HPDE6-E6E7 (cell line): Measurements from ENCODE around the gene TRAPPC14.

Source experiments
- DNase-seq: peaks from one replicate; pipeline ENCODE4 v3.0.0; 2011; ENCODE audit warnings: missing footprints; ENCODE audit errors: extremely low spot score

The TRAPPC14 gene

DNA sequence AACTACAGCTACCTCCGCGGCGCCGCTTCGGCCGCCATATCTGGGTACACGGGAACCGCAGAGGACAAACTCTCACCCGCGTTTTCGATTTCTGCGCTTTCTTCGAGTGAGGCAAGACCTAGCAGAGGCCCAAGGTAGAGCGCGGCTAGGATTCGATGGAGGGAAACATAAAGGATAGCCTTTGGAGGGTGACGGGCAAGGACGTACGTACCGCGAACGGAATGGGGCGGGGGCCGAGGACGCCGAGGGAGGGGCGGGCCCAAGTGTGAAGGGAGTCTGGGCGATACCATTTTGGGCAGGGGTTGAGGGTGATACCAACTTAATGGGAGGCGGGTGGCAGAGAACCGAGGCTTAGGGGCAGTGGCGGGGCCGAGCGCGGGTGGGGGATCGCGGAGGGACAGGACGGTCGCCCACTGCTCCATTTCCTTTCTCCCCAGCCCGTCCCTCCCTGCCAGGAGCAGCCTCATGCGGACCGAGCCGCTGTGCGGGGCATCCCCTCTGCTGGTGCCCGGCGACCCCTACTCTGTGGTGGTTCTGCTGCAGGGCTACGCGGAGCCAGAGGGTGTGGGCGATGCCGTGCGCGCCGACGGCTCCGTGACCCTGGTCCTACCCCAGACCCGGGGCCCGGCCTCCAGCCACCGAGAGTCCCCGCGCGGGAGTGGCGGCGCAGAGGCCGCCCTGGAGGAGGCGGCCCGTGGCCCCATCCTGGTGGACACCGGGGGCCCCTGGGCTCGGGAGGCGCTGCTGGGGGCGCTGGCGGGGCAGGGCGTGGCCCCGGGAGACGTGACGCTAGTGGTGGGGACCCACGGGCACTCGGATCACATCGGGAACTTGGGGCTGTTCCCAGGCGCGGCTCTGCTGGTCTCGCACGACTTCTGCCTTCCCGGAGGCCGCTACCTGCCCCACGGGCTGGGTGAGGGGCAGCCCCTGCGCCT lies 31.3 kb downstream of the TRAPPC14 start, which contains the start of gene MBLAC1:
TSS of gene MBLAC1 (plus strand) at position 37 of the 935 bp plus-strand sequence. CDS start at position 466, 429 bp downstream.
- peak; percentile 71 for DNase-seq

- DNase-seq: no peak
Measured at GRCh38 chr7:100126239-100126930, 32.1 kb downstream of the TRAPPC14 start.

DNA sequence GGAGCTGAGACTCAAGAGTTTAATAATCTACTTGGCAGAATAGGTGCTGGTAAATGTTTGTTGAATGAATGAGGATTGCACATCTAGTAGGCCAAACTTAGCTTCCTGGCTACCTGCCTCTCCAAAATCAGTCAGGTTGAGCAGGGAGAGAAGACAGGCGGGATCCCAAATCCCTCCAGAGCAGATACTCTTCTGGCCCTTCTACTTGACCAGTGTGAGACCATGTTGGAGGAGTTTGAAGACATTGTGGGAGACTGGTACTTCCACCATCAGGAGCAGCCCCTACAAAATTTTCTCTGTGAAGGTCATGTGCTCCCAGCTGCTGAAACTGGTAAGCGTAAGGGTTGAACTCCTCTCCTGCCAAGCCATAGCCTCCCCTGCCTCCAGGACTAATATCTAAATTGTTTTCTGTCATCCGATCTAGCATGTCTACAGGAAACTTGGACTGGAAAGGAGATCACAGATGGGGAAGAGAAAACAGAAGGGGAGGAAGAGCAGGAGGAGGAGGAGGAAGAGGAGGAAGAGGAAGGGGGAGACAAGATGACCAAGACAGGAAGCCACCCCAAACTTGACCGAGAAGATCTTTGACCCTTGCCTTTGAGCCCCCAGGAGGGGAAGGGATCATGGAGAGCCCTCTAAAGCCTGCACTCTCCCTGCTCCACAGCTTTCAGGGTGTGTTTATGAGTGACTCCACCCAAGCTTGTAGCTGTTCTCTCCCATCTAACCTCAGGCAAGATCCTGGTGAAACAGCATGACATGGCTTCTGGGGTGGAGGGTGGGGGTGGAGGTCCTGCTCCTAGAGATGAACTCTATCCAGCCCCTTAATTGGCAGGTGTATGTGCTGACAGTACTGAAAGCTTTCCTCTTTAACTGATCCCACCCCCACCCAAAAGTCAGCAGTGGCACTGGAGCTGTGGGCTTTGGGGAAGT lies 34.0 kb downstream of the TRAPPC14 start:
- DNase-seq: no peak

- no peak for DNase-seq
Measured at GRCh38 chr7:100122568-100122967, 36.0 kb downstream of the TRAPPC14 start.

DNA sequence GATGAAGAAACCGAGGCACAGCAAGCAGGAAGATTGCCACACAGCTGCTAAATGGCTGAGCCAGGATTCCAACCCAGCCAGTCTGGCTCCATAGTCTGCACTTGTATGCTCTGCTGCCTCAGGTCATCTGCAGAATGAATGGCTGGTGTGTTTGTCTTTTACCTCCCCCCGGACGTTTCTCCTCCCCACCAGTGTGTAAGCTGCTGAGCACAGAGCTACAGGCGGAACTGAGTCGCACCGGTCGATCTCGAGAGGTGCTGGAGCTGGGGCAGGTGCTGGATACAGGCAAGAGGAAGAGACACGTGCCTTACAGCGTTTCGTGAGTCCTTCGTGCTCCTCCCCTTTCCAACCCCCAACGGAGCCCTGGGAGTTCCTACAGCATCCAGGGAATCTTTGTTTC lies 36.5 kb downstream of the TRAPPC14 start:
- no peak for DNase-seq

- no peak for DNase-seq
Measured at GRCh38 chr7:100120733-100121036, 37.8 kb downstream of the TRAPPC14 start.

DNA sequence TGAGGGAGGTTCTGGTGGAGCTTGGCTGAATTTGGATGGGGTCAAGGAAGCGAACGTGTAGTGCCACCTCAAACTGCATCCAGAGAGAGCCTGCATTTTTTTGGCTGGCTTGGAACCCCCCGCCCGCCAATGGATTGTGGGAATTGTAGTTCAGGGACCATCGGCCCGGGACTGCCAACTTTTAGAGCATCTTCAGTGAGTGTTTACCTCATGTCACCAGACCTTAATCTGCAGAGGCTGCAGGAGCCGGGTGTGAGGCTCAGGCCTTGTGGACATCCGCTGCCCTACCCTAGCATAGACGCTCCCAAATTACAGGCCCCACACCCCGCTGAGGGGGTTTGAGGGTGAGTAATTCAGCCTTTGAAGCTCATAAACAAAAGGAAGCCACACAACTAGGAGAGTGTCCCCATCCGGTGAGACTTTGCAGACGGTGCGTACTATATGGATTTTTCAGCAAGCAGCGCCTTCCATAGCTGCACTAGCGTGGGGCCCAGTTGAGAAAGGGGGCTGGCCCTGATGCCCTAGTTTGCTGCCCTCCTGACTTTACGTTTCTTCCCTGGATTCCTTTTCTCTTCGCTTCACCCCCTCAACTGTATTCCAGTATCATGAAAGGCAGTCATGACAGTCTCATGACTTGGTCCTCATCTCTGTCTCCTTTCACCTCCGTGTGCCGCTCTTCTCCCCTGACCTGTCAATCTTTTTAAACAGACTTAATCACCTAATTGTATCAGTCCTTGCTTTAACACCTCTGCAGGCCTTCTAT lies 38.4 kb downstream of the TRAPPC14 start:
- DNase-seq: peak; percentile 54

DNA sequence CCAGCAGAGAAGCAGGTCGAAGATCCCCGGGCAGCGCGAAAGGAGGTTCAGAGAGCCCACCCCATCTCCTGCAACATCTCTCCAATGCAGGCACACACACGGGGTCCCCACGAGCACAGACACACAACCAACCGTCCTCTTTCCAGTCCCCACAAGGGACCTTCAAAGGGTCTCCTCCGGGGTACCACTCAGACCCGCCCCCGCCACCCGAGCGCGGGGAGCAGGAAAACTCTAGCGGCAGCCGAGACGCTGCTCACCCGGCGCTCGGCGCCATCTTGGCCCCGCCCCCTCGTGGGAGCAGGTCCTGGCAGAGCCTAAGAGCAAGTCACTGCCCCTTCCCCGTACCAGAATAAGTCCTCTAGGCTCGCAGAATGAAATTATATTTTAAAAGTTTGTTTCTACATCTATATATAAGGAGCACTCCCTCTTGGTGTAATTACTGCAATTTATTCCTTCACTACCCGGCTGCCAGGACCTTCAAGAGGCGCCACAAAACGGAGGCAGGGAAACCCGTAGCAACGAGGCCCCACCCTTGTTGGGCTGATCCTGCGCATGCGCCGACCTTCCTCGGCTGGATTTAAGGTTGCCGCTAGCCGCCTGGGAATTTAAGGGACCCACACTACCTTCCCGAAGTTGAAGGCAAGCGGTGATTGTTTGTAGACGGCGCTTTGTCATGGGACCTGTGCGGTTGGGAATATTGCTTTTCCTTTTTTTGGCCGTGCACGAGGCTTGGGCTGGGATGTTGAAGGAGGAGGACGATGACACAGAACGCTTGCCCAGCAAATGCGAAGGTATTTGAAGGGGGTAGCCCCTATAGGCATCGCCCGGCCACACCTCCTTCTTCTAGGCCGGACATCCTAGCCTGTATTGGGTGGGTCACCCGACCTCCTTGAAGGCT lies 39.2 kb downstream of the TRAPPC14 start, which contains the start of the genes CNPY4 and TAF6:
TSS of gene CNPY4 (plus strand) at position 563 of the 898 bp plus-strand sequence. CDS start at position 674, 111 bp downstream.
TSS of gene TAF6 (minus strand) at position 287 of the 898 bp plus-strand sequence. CDS start 5,149 bp downstream, outside the sequence.
- peak; percentile 99 for DNase-seq

- no peak for DNase-seq
Measured at GRCh38 chr7:100118388-100119071, 40.0 kb downstream of the TRAPPC14 start.

GRCh38 chr7:100115026-100115425 lies 43.5 kb downstream of the TRAPPC14 start:
- DNase-seq: no peak

GRCh38 chr7:100111914-100112313 lies 46.6 kb downstream of the TRAPPC14 start:
- DNase-seq: no peak

- DNase-seq: no peak
Measured at GRCh38 chr7:100111156-100111555, 47.4 kb downstream of the TRAPPC14 start.

GRCh38 chr7:100109521-100110163 lies 48.9 kb downstream of the TRAPPC14 start:
- no peak for DNase-seq

GRCh38 chr7:100107890-100108289 lies 50.6 kb downstream of the TRAPPC14 start:
- DNase-seq: no peak

GRCh38 chr7:100107125-100107737 lies 51.3 kb downstream of the TRAPPC14 start:
- DNase-seq: no peak

DNA sequence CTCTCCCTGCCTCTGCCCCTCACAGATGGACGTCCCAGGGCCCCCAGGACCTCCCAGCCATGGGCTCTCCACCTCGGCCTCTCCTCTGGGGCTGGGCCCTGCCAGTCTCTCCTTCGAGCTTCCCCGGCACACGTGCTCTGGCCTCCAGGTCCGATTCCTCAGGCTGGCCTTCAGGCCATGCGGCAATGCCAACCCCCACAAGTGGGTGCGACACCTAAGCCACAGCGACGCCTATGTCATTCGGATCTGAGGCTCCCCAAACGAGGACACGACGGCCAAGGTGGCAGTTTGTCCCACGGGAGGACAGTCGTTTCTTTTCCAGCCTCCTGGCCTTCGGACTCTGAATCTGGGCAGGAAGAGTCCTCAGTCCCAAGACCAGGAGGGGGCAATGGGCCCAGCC lies 51.9 kb downstream of the TRAPPC14 start:
- DNase-seq: no peak

DNA sequence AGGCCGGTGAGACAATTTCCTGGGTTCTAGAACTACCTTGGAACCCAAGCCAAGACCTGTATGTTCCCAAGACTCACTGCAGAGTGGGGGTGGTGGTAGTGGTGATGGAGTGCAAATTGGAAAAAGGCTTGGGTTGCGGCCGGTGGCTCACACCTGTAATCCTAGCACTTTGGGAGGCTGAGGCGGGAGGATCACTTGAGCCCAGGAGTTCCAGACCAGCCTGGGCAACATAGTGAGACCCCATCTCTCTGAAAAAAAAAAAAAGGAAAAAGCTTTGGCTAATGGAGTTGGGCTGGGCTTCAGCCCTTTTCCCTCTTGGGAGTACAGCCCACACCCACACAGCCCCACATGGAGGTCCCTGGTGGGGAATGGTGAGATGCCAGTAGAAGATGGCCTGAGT lies 53.0 kb downstream of the TRAPPC14 start:
- DNase-seq: no peak
